DND-41 (cell line): ENCODE results near the gene GRP.

Experiments
- ATAC-seq: fragments of 200-7000 bp; cut with Tn5 transposase; 3 replicates; pipeline ENCODE4 v1.9.1; 2021; ENCODE audit warnings: low read depth; ENCODE audit not compliant: insufficient read depth
- DNase-seq: peaks from one replicate; pipeline ENCODE4 v3.0.0-alpha.2; 2020
- H2AFZ ChIP-seq: 2 replicates; pipeline ENCODE4 v1.6.0; 2012; ENCODE audit warnings: low read depth, low read length
- H3K27ac ChIP-seq: 2 replicates; pipeline ENCODE4 v1.5.1; 2012; ENCODE audit warnings: low read length, inconsistent platforms
- H3K27me3 ChIP-seq: fragments of 200-600 bp; sonication (generic); 2 replicates; pipeline ENCODE4 v1.6.0; 2012; ENCODE audit warnings: low read length, mild to moderate bottlenecking, inconsistent platforms; ENCODE audit not compliant: insufficient read depth, poor library complexity
- H3K36me3 ChIP-seq: 2 replicates; pipeline ENCODE4 v1.5.1; 2012; ENCODE audit warnings: low read length, inconsistent platforms; ENCODE audit not compliant: insufficient read depth
- H3K4me1 ChIP-seq: 2 replicates; pipeline ENCODE4 v1.5.1; 2012; ENCODE audit warnings: mild to moderate bottlenecking, low read length; ENCODE audit not compliant: insufficient read depth
- H3K4me2 ChIP-seq: 2 replicates; pipeline ENCODE4 v1.6.0; 2012; ENCODE audit warnings: mild to moderate bottlenecking, moderate library complexity, low read length, inconsistent platforms; ENCODE audit not compliant: insufficient read depth
- H3K4me3 ChIP-seq, 2 experiments: fragments of 200-600 bp in 1 of 2; shearing (Covaris generic) in 1 of 2; 2 replicates each; pipeline ENCODE4 v1.5.1; 2012 to 2016; ENCODE audit warnings: inconsistent platforms in 2 of 2, low read length in 2 of 2, mild to moderate bottlenecking in 2 of 2, low read depth in 1 of 2, moderate library complexity in 1 of 2
- H3K79me2 ChIP-seq: 2 replicates; pipeline ENCODE4 v1.6.0; 2012; ENCODE audit warnings: low read length, inconsistent platforms; ENCODE audit not compliant: insufficient read depth
- H3K9ac ChIP-seq: 2 replicates; pipeline ENCODE4 v1.6.0; 2012; ENCODE audit warnings: low read depth, mild to moderate bottlenecking, inconsistent platforms, low read length, moderate library complexity
- H3K9me3 ChIP-seq: 2 replicates; pipeline ENCODE4 v1.5.1; 2012; ENCODE audit warnings: low read length, moderate library complexity, mild to moderate bottlenecking, inconsistent platforms; ENCODE audit not compliant: insufficient read depth, severe bottlenecking
- H4K20me1 ChIP-seq: 2 replicates; pipeline ENCODE4 v1.6.0; 2012; ENCODE audit warnings: low read length; ENCODE audit not compliant: insufficient read depth
- EZH2 ChIP-seq: IDR thresholded peaks from 3 replicates; pipeline ENCODE4 v1.6.1; 2012; ENCODE audit warnings: borderline replicate concordance, low read depth, mild to moderate bottlenecking, moderate library complexity, low read length, inconsistent platforms; ENCODE audit not compliant: severe bottlenecking
- TF ChIP-seq, protein P1 (sequence below): IDR thresholded peaks from 2 replicates; pipeline ENCODE4 v1.5.1; 2012; ENCODE audit warnings: borderline replicate concordance, low read length, moderate library complexity, mild to moderate bottlenecking; ENCODE audit not compliant: poor library complexity, severe bottlenecking; ENCODE audit errors: extremely low read depth

The GRP gene

DNA sequence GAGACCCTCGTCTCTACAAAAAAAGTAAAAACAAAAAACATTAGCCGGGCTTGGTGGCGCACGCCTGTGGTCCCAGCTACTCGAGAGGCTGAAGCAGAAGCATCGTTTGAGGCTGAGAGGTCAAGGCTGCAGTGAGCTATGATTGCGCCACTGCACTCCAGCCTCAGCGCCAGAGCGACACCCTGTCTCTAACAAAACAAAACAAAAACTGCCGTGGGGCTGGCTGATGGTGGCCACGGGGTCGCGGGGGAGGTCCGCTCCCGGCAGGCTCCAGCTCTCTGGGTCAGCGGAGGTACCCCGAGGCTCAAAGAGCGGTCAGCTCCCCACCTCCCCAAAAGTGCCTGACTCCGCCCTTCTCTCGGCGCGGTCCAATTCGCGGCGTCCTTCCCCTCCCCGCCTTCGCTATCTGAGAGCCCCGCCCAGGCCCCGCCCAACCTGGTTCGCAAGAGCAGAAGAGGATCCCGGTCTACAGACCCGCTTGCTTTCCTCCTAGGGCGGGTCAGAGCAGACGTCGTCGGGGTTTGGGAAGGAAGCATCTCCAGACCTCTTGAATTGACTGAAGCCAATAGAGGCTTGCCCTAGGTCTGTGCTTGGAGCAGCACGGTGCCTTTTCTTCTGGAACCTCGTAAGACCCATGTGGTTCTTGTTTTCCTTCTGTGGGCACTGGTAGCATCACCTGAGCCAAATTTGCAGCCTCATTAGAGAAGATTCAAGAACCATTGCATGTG lies 45.5 kb downstream of the GRP start:
- Histone ChIP-seq H2AFZ (no peak overlapping the region), H3K9ac (no peak overlapping the region), H3K4me1 (no peaks in the 10 kb centered on the region), H3K27ac (no peak overlapping the region), H3K36me3 (no peaks in the 10 kb centered on the region), H3K9me3 (no peaks in the 10 kb centered on the region), H3K4me3 (no peak overlapping the region), H4K20me1 (no peaks in the 10 kb centered on the region), H3K27me3 (peaks cover 3% of the 10 kb centered on the region), H3K4me2 (no peak overlapping the region), H3K79me2 (no peaks in the 10 kb centered on the region)
- ATAC-seq (no peak), DNase-seq (no peak)
- TF ChIP-seq, protein P1, sequence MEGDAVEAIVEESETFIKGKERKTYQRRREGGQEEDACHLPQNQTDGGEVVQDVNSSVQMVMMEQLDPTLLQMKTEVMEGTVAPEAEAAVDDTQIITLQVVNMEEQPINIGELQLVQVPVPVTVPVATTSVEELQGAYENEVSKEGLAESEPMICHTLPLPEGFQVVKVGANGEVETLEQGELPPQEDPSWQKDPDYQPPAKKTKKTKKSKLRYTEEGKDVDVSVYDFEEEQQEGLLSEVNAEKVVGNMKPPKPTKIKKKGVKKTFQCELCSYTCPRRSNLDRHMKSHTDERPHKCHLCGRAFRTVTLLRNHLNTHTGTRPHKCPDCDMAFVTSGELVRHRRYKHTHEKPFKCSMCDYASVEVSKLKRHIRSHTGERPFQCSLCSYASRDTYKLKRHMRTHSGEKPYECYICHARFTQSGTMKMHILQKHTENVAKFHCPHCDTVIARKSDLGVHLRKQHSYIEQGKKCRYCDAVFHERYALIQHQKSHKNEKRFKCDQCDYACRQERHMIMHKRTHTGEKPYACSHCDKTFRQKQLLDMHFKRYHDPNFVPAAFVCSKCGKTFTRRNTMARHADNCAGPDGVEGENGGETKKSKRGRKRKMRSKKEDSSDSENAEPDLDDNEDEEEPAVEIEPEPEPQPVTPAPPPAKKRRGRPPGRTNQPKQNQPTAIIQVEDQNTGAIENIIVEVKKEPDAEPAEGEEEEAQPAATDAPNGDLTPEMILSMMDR, result no peak
- TF ChIP-seq EZH2, result no peak

GRCh38 chr18:59265974-59266369 lies 46.0 kb downstream of the GRP start:
- H3K27ac ChIP-seq, result no peak overlapping the region
- H4K20me1 ChIP-seq, result no peaks in the 10 kb centered on the region
- no peaks in the 10 kb centered on the region for H3K9me3 ChIP-seq
- DNase-seq (no peak), ATAC-seq (no peak)
- no peak overlapping the region for H2AFZ ChIP-seq
- no peaks in the 10 kb centered on the region for H3K4me1 ChIP-seq
- H3K4me2 ChIP-seq, result no peak overlapping the region
- no peak overlapping the region for H3K9ac ChIP-seq
- TF ChIP-seq, protein P1, result no peak
- TF ChIP-seq EZH2, result no peak
- no peaks in the 10 kb centered on the region for H3K36me3 ChIP-seq
- peaks cover 9% of the 10 kb centered on the region for H3K27me3 ChIP-seq
- H3K79me2 ChIP-seq, result no peaks in the 10 kb centered on the region
- no peak overlapping the region for H3K4me3 ChIP-seq

- Histone ChIP-seq H4K20me1 (no peaks in the 10 kb centered on the region), H3K79me2 (no peaks in the 10 kb centered on the region), H3K4me1 (no peaks in the 10 kb centered on the region), H2AFZ (no peak overlapping the region), H3K36me3 (no peaks in the 10 kb centered on the region), H3K4me3 (no peak overlapping the region), H3K27ac (no peak overlapping the region), H3K4me2 (no peak overlapping the region), H3K9me3 (no peaks in the 10 kb centered on the region), H3K9ac (no peak overlapping the region), H3K27me3 (peaks cover 12% of the 10 kb centered on the region)
- ATAC-seq (no peak), DNase-seq (no peak)
- TF ChIP-seq, protein P1, result no peak
These were observed 46.5 kb downstream of the GRP start for GRCh38 chr18:59266459-59266858.
